NB4 (cell line): Measurements from ENCODE around the gene CLEC3B.

Experiments
- DNase-seq: peaks from one replicate; pipeline ENCODE4 v3.0.0; 2010; ENCODE audit warnings: low read depth
- H3K4me3 ChIP-seq: one replicate; pipeline ENCODE4 v1.5.1; 2011; ENCODE audit warnings: mild to moderate bottlenecking, low read depth, low read length, moderate library complexity
- CTCF ChIP-seq: IDR thresholded peaks from one replicate; pipeline ENCODE4 v1.5.1; 2012; ENCODE audit warnings: low read depth, low read length
- MAX ChIP-seq: IDR thresholded peaks from 2 replicates; pipeline ENCODE4 v1.6.1; 2011; ENCODE audit warnings: low read depth, low read length
- MYC ChIP-seq: IDR thresholded peaks from 2 replicates; pipeline ENCODE4 v1.6.1; 2011; ENCODE audit warnings: low read depth, low read length
- POLR2A ChIP-seq: IDR thresholded peaks from 2 replicates; pipeline ENCODE4 v1.6.1; 2011; ENCODE audit warnings: mild to moderate bottlenecking; ENCODE audit not compliant: insufficient read length; ENCODE audit errors: extremely low read depth

The CLEC3B gene

GRCh38 chr3:45060165-45060892 lies 34.2 kb downstream of the CLEC3B start:
- no peak for DNase-seq
- H3K4me3 ChIP-seq: no peak overlapping the region
- TF ChIP-seq CTCF (no peak), POLR2A (no peak), MAX (no peak), MYC (no peak)

- TF ChIP-seq MYC (no peak), MAX (no peak), POLR2A (no peak), CTCF (no peak)
- DNase-seq: no peak
- no peak overlapping the region for H3K4me3 ChIP-seq
Observed at GRCh38 chr3:45062697-45063070, 36.6 kb downstream of the CLEC3B start.

GRCh38 chr3:45064512-45065372 lies 38.6 kb downstream of the CLEC3B start:
- peak; percentile 40 for DNase-seq
- TF ChIP-seq MAX (no peak), MYC (no peak), POLR2A (no peak), CTCF (no peak)
- no peak overlapping the region for H3K4me3 ChIP-seq

GRCh38 chr3:45065373-45065720 lies 39.2 kb downstream of the CLEC3B start:
- TF ChIP-seq POLR2A (no peak), CTCF (no peak), MYC (no peak), MAX (no peak)
- no peak for DNase-seq
- H3K4me3 ChIP-seq: no peak overlapping the region

- TF ChIP-seq MAX (no peak), CTCF (no peak), POLR2A (no peak), MYC (no peak)
- no peak overlapping the region for H3K4me3 ChIP-seq
- DNase-seq: no peak
Observed at GRCh38 chr3:45066109-45066801, 40.2 kb downstream of the CLEC3B start.
